Activated CD8-positive, alpha-beta memory T cell treated with anti-CD3 and anti-CD28 coated beads for 24 hours (primary cell): ENCODE measurements around the gene MPPED1.

Source experiments
- DNase-seq: peaks from one replicate; pipeline ENCODE4 v3.0.0-alpha.2; 2020

Gene MPPED1

GRCh38 chr22:43411869-43412807, at the start of gene MPPED1:
Gene MPPED1, plus strand, starts transcription at chr22:43412014. Its CDS starts 12,972 bp downstream, at chr22:43424986.
- no peak for DNase-seq

- DNase-seq = no peak
These were observed 48.3 kb upstream of the MPPED1 start for GRCh38 chr22:43363315-43364168.

DNA sequence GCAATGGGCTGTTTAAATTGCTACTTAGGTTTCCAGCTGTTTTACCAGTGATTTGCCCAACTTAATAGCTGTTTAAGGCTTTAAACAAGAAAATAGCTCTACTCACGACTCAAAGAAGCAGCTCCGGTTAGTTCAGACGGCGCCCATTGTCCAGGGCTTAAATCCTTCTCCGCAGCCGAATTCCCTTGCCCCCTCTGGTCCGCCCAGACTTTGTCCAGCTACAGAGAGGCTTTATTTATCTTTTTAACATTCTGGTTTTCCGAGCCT, 47.7 kb upstream of the MPPED1 start:
- DNase-seq = no peak

DNA sequence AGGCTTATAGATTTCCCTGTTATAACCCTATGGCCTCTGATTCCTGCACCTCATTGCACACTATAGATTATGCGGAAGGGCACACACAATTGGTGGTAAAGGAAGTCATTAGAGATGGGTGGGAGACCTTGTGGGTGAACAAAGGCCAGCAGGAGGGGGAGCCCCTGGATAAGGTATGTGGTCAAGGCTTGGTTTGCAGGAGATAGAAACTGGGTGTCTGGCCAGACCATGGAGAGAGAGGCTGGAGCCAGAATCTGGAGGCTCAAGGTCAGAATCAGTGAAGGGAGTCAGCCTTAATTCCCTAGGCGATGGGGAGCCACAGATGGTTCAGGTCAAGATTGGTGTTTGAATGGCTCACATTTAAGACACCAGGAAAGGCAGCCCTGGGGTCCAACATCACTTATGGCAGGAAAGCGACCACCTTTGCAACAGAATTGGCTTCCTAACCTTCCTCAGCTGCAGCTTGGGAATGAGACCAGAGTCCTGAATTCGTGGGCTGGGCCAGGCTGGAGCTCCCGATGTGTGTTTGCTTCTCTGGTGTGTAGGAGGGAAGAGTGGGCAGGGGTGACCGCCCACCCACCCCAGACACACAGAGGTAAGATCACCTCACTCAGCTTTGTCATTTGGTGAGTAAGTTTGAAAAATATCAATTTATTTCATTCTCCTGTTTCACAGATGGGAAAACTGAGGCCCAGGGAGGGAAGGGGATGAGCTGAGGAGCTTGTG, 45.9 kb upstream of the MPPED1 start:
- DNase-seq = no peak

GRCh38 chr22:43370036-43370435, 41.8 kb upstream of the MPPED1 start:
- no peak for DNase-seq

DNA sequence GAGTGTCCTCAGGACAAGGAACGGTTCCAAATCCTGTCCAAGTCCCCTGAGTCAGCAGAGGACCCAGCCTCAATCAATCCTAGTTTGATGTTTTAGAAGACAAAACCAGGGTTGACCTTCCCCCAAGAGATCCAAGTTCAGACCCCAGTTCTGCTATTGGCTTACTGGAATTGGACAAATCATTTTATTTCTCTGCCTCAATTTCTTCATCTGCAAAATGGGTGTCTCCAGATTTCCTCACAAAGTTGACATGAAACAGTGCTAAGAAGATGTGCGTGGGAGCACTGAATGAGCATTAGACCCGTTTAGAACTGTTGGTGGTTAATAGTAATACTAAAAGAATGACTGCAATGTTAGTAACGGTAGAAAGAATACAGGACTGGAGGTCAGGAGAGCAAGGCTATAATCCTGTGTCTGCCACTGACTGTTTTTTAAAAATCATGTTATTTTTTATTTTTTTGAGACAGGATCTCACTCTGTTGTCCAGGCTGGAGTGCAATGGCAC, 35.8 kb upstream of the MPPED1 start:
- DNase-seq = no peak

GRCh38 chr22:43376765-43377547, 34.9 kb upstream of the MPPED1 start:
- peak; percentile 67 for DNase-seq

GRCh38 chr22:43377548-43377895, 34.3 kb upstream of the MPPED1 start:
- no peak for DNase-seq

- DNase-seq = no peak
These were observed 33.7 kb upstream of the MPPED1 start for GRCh38 chr22:43377896-43378704.

DNA sequence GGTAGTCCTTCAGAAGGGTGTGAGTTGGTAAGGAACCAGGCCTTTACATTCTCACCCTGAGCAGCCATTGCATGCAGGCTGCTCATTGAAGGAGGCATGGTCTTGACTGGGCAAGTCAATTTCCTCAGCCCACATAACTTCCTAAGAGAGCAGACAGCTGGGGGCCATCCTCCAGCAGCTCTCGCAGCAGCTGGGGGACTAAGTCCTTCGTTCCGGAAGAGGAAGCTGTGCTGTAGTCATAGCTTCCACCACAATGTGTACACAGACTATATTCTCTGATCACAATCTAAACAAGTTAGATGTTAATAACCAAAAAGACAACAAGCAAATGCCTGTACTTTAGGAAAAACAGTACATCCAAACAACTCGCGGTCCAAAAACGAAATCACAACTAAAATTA, 30.1 kb upstream of the MPPED1 start:
- DNase-seq = no peak

DNA sequence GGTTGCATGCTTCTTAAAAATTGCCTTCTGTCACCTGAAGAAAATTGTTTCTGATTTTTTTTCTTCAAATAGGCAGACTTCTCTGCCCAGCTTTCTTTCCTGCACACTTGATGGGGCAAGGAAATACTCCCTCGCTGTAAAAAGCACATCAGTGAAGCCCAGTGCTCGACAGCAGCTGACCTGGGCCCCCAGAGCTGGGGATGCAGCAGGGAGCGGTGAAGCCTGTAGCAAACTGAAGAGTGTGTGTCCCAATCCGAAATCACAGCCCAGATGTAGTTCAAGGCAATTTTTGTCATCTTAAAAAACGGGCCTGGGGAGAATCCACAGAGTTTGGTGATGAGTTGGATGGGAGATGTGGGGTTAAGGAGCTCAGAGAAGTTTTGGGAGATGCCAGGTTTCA, 27.0 kb upstream of the MPPED1 start:
- no peak for DNase-seq

- peak; percentile 89 for DNase-seq
These were observed 25.8 kb upstream of the MPPED1 start for GRCh38 chr22:43385770-43386641.

GRCh38 chr22:43387815-43388214, 24.0 kb upstream of the MPPED1 start:
- DNase-seq = no peak

GRCh38 chr22:43388420-43388851, 23.4 kb upstream of the MPPED1 start:
- peak; percentile 91 for DNase-seq

- DNase-seq = no peak
These were observed 22.5 kb upstream of the MPPED1 start for GRCh38 chr22:43389227-43389836.

DNA sequence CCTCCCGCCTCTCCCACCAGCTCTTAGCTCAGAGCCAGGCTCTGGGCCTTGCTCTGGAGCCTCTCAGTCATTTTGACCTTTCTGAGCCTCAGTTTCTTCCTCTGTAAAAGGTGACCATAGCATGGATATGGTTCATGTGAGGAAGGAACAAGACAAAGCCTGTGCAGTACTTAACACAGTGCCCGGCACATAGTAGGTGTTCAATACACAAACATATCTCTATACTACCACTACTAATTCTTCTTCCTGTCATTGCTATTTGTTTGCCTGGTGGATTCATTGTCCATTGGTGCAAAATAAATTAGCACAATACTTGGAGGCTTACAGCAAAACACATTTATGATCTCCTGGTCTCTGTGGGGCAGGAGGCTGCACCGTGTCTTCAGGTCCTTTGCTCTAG, 21.6 kb upstream of the MPPED1 start:
- DNase-seq = no peak

DNA sequence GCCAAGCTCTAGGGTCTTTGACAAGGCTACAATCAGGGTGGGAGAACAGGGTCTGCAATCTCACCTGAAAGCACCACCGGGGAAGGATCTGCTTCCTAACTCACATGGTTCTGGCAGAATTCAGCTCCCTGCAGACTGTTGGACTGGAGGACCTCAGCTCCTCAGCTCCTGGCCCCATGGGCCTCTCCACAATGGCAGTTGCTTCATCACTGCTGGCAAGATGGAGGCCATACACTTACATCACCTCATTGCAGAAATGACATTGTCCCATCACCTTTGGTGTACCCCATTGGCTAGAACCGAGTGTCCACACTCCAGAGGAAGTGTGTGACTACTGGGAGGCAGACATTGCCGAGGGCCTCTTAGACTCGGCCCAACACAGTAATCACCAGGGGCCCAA, 20.9 kb upstream of the MPPED1 start:
- DNase-seq = no peak

- no peak for DNase-seq
These were observed 20.5 kb upstream of the MPPED1 start for GRCh38 chr22:43391306-43391705.

GRCh38 chr22:43392385-43392989, 19.3 kb upstream of the MPPED1 start:
- no peak for DNase-seq
